HCT116 (cell line): ENCODE data around the gene TBCCD1.

ENCODE experiments used
- TF ChIP-seq, protein P1 (sequence below): IDR thresholded peaks from 2 replicates; pipeline ENCODE4 v1.6.1; 2011; ENCODE audit warnings: mild to moderate bottlenecking, low read length, moderate library complexity; ENCODE audit not compliant: insufficient replicate concordance; ENCODE audit errors: extremely low read depth
- TF ChIP-seq, protein P2 (sequence below), 3 experiments: fragments of 200-600 bp in 1 of 3; sonication (generic) in 1 of 3; IDR thresholded peaks in 2 of 3; conservative IDR thresholded peaks in 1 of 3; 2 replicates each; pipeline ENCODE4 v1.5.1; 2012 to 2017; ENCODE audit warnings: low read depth in 2 of 3, low read length in 2 of 3, antibody characterized with exemption in 1 of 3, borderline replicate concordance in 1 of 3, control low read depth in 1 of 3, mild to moderate bottlenecking in 1 of 3, mixed read lengths in 1 of 3, mixed run types in 1 of 3, moderate library complexity in 1 of 3; ENCODE audit not compliant: insufficient read depth in 1 of 3

DNA sequence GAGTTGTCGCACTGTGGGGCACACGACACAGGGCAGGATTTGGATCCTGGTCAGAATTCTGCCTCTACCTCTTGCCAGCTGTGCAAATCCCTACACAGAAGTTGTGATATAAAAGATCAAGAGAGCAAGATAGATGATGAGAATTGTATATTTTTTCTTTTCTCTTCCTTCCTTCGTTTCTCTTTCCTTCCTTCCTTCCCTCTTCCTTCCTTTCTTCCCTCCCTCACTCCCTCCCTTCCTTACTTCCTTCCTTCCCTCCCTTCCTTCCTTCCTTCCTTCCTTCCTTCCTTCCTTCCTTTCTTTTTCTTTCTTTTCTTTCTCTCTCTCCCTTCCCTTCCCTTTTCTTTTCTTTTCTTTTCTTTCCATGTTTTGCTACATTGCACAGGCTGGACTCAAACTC, 33.8 kb upstream of the TBCCD1 start:
- TF ChIP-seq, protein P1, sequence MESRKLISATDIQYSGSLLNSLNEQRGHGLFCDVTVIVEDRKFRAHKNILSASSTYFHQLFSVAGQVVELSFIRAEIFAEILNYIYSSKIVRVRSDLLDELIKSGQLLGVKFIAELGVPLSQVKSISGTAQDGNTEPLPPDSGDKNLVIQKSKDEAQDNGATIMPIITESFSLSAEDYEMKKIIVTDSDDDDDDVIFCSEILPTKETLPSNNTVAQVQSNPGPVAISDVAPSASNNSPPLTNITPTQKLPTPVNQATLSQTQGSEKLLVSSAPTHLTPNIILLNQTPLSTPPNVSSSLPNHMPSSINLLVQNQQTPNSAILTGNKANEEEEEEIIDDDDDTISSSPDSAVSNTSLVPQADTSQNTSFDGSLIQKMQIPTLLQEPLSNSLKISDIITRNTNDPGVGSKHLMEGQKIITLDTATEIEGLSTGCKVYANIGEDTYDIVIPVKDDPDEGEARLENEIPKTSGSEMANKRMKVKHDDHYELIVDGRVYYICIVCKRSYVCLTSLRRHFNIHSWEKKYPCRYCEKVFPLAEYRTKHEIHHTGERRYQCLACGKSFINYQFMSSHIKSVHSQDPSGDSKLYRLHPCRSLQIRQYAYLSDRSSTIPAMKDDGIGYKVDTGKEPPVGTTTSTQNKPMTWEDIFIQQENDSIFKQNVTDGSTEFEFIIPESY = no peak
- TF ChIP-seq, protein P2, sequence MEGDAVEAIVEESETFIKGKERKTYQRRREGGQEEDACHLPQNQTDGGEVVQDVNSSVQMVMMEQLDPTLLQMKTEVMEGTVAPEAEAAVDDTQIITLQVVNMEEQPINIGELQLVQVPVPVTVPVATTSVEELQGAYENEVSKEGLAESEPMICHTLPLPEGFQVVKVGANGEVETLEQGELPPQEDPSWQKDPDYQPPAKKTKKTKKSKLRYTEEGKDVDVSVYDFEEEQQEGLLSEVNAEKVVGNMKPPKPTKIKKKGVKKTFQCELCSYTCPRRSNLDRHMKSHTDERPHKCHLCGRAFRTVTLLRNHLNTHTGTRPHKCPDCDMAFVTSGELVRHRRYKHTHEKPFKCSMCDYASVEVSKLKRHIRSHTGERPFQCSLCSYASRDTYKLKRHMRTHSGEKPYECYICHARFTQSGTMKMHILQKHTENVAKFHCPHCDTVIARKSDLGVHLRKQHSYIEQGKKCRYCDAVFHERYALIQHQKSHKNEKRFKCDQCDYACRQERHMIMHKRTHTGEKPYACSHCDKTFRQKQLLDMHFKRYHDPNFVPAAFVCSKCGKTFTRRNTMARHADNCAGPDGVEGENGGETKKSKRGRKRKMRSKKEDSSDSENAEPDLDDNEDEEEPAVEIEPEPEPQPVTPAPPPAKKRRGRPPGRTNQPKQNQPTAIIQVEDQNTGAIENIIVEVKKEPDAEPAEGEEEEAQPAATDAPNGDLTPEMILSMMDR (IDR thresholded peaks at IDR 0.05 in 2 of 3, conservative IDR thresholded peaks at IDR 0.05 in 1 of 3; ENCODE audit: borderline replicate concordance in 1 of 3, insufficient read depth in 1 of 3, low read depth in 2 of 3, low read length in 2 of 3) = no peak
